ENCODE results near the gene TRIM14. TPM values are rescaled to one million over a fixed set of nuclear protein-coding genes. Genes with fewer than 3 reads are reported as not detected.
A peak's percentile ranks its signal among the peaks of the same experiment; 100 is the strongest.

The TRIM14 gene
- total and polyA plus RNA-seq, 10 of the 15 experiments (the other 5 are each of a cell fraction or from before 2014, with no cell fraction given), result 8.6 to 53.3 (median 35.7) TPM

DNA sequence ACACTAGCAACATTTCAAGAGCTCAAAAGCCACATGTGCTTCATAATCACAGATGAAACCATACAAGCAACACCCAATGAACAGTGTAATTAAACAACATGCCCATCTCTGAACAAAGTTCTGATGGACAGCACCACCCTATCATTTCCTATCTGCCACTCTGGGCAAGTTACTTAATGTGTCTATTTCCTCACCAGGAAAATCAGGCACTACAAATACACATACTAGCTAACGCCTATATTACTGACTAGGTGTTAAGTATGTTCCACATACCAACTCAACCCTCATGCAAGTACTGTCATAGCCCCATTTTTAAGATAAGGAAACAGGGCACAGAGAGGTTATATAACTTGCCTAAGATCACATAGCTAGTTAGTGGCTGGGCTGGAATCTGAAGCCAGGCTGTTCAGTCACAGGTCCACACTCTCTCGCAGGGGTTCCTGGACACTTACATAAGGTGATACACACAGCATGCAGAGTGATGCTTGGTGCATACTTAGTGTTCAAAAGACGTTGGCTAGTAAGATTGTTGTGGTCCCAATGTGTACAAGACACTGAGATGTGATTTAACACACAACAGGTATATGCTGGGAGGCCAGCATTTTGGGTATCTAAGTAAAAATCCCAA lies 49.2 kb upstream of the TRIM14 start:
- RAD21 ChIA-PET (ENCODE audit: unreplicated experiment), result interaction anchor here (1.3 kb wide), 1 partner anchor 66 kb away, joined by 3 read pairs; no protein-coding TSS in a partner anchor
- H3K4me3 ChIP-seq, result no peak overlapping the region

More for the DNA sequence above, 49.2 kb upstream of the TRIM14 start:
- Histone ChIP-seq H2AFZ (ENCODE audit: control insufficient read depth, low read depth, low read length) (peak overlapping the region; percentile 21), H4K20me1 (ENCODE audit: control insufficient read depth, insufficient read depth) (no peaks in the 10 kb centered on the region), H3K4me2 (ENCODE audit: control insufficient read depth, insufficient read depth) (no peak overlapping the region), H3K27ac (ENCODE audit: control insufficient read depth, insufficient read depth) (no peak overlapping the region), H3K9ac (ENCODE audit: control insufficient read depth, insufficient read depth, low read length) (no peak overlapping the region), H3K9me3 (replicated peaks; ENCODE audit: control insufficient read depth, insufficient read depth, low read length) (no peaks in the 10 kb centered on the region), H3K79me2 (ENCODE audit: control insufficient read depth, insufficient read depth, low read length) (no peaks in the 10 kb centered on the region), H3K4me1 (ENCODE audit: control insufficient read depth, insufficient read depth, low read length) (peaks cover 23% of the 10 kb centered on the region), H3K27me3 (replicated peaks in 1 of 2; ENCODE audit: control insufficient read depth in 2 of 2, insufficient read depth in 2 of 2, low read length in 1 of 2) (no peaks in the 10 kb centered on the region), H3K36me3 (ENCODE audit: control insufficient read depth in 2 of 2, insufficient read depth in 2 of 2, low read length in 1 of 2) (no peaks in the 10 kb centered on the region)
- ChIA-PET CTCF (interaction anchor here (0.6 kb wide), 1 partner anchor 16 kb away, joined by 6 read pairs; no protein-coding TSS in a partner anchor), POLR2A (interaction anchor here (1.4 kb wide), 1 partner anchor 27 kb away, joined by 3 read pairs; no protein-coding TSS in a partner anchor), SMC1A (ENCODE audit: uncharacterized antibody, unreplicated experiment) (interaction anchor here (1.0 to 1.7 kb wide), 3 partner anchors 19 to 33 kb away, joined by 3 to 4 read pairs (median 3); no protein-coding TSS in a partner anchor)
- in situ Hi-C loops (cut with MboI) (no loop called here), intact Hi-C loops (cut with micrococcal nuclease; ENCODE audit: unreplicated experiment) (no loop called here)
- no peak for TF ChIP-seq CUX1 (IDR thresholded peaks at IDR 0.05; ENCODE audit: insufficient replicate concordance, low read depth, low read length)
- TF ChIP-seq, protein P1, sequence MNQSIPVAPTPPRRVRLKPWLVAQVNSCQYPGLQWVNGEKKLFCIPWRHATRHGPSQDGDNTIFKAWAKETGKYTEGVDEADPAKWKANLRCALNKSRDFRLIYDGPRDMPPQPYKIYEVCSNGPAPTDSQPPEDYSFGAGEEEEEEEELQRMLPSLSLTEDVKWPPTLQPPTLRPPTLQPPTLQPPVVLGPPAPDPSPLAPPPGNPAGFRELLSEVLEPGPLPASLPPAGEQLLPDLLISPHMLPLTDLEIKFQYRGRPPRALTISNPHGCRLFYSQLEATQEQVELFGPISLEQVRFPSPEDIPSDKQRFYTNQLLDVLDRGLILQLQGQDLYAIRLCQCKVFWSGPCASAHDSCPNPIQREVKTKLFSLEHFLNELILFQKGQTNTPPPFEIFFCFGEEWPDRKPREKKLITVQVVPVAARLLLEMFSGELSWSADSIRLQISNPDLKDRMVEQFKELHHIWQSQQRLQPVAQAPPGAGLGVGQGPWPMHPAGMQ (IDR thresholded peaks at IDR 0.05; ENCODE audit: borderline replicate concordance), result no peak
- no peak for TF ChIP-seq ETV6 (conservative IDR thresholded peaks at IDR 0.05 in 1 of 2, IDR thresholded peaks at IDR 0.05 in 1 of 2; ENCODE audit: borderline replicate concordance in 1 of 2, low read depth in 1 of 2)
- TF ChIP-seq TCF7 (IDR thresholded peaks at IDR 0.05; ENCODE audit: borderline replicate concordance), result no peak
- DNase-seq (ENCODE audit: low read depth, low spot score) (no peak), FAIRE-seq (no peak), ATAC-seq (no peak)
- 63% methylated on average over 3 of the region's 3 CpGs for WGBS (ENCODE audit: insufficient coverage, insufficient replicate concordance, low lambda C conversion rate, missing lambda C conversion rate)
- no TSS peak for BruUV-seq (replicated peaks)
